Ascending aorta (tissue), 2 donors: ENCODE data around the gene DNAJC5. TPM values are rescaled to one million over a fixed set of nuclear protein-coding genes. Genes with fewer than 3 reads are reported as not detected.
"Not testable (repeated sequence)": the region's sequence is repeated elsewhere in the genome, so short reads cannot be mapped to it uniquely, and the experiment has no call there.

Source experiments
- DNase-seq, 2 donors: peaks; one replicate each; pipeline ENCODE4 v3.0.0-alpha.2; 2019; ENCODE audit warnings: low spot score in 2 of 2
- H3K27ac ChIP-seq, 2 donors: fragments of 200-600 bp; sonication (generic); one replicate each; pipeline ENCODE4 v1.5.1; 2016 to 2017; ENCODE audit warnings: mild to moderate bottlenecking in 1 of 2
- H3K27me3 ChIP-seq: fragments of 200-600 bp; sonication (generic); one replicate; pipeline ENCODE4 v1.5.1; 2017
- H3K36me3 ChIP-seq, 2 donors: fragments of 200-600 bp; sonication (generic); one replicate each; pipeline ENCODE4 v1.5.1; 2016
- H3K4me1 ChIP-seq, 2 donors: fragments of 200-600 bp; sonication (generic); one replicate each; pipeline ENCODE4 v1.5.1; 2016 to 2017; ENCODE audit warnings: mild to moderate bottlenecking in 1 of 2
- H3K4me3 ChIP-seq, 2 donors: fragments of 200-600 bp; sonication (generic); one replicate each; pipeline ENCODE4 v1.5.1; 2016 to 2017; ENCODE audit warnings: mild to moderate bottlenecking in 1 of 2
- H3K9me3 ChIP-seq, 2 donors: fragments of 200-600 bp; sonication (generic); one replicate each; pipeline ENCODE4 v1.5.1; 2016
- intact Hi-C: fragments of 100-400 bp; cut with DNase I; formaldehyde crosslinking; loops from one replicate; pipeline ENCODE4 v1.15.1; 2023
- total RNA-seq: library from RNA; depleted of rRNA; stranded (reverse); fragments of >200 nt; gene quantifications from one replicate; pipeline ENCODE4 v1.1.0, GENCODE V29; 2016
- TF ChIP-seq, protein P1 (sequence below), 3 experiments: fragments of 200-600 bp in 2 of 3; fragments of 450-650 bp in 1 of 3; sonication (generic) in 2 of 3; IDR thresholded peaks; one replicate each; pipeline ENCODE4 v1.5.1; 2016 to 2019; ENCODE audit warnings: antibody characterized with exemption in 3 of 3, mild to moderate bottlenecking in 1 of 3, moderate library complexity in 1 of 3

Gene DNAJC5
- total RNA-seq, 1 donor from 2014 or later: 42.9 TPM

DNA sequence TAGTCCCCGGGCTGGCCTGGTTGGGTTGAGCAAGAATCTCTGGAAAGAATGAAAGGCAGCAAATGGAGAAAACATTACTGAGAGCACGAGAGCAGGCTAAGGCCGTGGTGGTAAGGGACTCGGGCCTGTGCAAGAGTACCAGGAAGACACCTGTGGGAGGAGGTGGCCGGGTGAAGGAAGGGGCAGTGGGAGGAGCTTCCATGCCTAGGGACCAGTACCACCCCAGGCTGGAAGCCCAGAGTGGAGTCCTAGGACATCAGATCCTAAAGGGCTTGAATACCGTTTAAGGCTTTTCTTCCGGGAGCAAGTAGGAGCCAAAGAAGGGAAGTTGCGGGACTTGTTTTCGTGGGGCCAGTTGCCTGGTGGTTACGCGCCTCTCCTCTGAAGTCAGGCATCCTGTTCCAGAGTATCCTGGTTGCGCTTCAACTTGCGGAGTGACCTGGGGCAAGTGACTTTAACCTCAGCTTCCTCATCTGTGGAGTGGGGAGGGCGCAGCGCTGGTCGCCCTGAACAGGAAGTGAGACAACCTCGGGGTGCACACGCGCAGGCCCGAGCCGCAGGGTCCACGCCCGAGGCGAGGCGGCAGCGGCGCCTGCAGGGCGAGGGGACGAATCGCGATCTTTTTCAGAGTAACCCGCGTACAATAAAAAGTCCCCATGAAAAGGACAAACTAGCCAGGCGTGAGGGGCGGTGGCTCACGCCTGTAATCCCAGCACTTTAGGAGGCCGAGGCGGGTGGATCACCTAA, 31.0 kb upstream of the DNAJC5 start:
- intact Hi-C loops: loop anchor here (1.0 to 10.0 kb wide), 5 partner anchors 29 to 1069 kb away; partner anchors contain the start of gene MRGBP
- H3K4me3 ChIP-seq: peak overlapping the region; percentile 77 to 92
- H3K36me3 ChIP-seq: peaks cover 9 to 17% of the 10 kb centered on the region in 2 donors
- peak; percentile 74 to 92 for DNase-seq
- H3K27me3 ChIP-seq: no peaks in the 10 kb centered on the region
- peaks cover 0 to 23% of the 10 kb centered on the region in 2 donors for H3K4me1 ChIP-seq
- no peaks in the 10 kb centered on the region for H3K9me3 ChIP-seq
- peak overlapping the region; percentile 77 to 98 for H3K27ac ChIP-seq
- TF ChIP-seq, protein P1, sequence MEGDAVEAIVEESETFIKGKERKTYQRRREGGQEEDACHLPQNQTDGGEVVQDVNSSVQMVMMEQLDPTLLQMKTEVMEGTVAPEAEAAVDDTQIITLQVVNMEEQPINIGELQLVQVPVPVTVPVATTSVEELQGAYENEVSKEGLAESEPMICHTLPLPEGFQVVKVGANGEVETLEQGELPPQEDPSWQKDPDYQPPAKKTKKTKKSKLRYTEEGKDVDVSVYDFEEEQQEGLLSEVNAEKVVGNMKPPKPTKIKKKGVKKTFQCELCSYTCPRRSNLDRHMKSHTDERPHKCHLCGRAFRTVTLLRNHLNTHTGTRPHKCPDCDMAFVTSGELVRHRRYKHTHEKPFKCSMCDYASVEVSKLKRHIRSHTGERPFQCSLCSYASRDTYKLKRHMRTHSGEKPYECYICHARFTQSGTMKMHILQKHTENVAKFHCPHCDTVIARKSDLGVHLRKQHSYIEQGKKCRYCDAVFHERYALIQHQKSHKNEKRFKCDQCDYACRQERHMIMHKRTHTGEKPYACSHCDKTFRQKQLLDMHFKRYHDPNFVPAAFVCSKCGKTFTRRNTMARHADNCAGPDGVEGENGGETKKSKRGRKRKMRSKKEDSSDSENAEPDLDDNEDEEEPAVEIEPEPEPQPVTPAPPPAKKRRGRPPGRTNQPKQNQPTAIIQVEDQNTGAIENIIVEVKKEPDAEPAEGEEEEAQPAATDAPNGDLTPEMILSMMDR (IDR thresholded peaks at IDR 0.05): peak; percentile 74 to 83 (median 79)

DNA sequence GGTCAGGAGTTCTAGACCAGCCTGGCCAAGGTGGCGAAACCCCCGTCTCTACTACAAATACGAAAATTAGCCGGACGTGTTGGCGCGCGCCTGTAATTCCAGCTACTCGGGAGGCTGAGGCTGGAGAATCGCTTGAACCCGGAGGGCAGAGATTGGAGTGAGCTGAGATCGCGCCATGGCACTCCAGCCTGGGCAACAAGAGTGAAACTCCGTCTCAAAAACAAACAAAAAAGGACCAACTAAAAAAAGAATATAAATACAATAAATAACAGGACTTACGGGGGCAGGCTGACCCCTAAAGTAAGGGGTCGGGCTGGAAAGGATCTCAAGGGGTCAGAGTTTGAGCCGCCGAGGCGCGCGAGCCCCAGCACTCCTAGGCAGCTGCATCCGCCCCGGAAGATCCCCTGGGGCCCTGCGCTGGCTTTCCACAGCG, 30.4 kb upstream of the DNAJC5 start:
- TF ChIP-seq, protein P1 (IDR thresholded peaks at IDR 0.05): peak in 1 of 3 experiments; percentile 10
- Histone ChIP-seq H3K9me3 (no peaks in the 10 kb centered on the region), H3K4me3 (peak overlapping the region; percentile 77 to 92), H3K27ac (peak overlapping the region; percentile 77 to 98), H3K4me1 (peaks cover 0 to 22% of the 10 kb centered on the region in 2 donors), H3K27me3 (no peaks in the 10 kb centered on the region), H3K36me3 (peaks cover 14 to 23% of the 10 kb centered on the region in 2 donors)
- intact Hi-C loops: loop anchor here (1.0 to 10.0 kb wide), 5 partner anchors 29 to 1070 kb away; partner anchors contain the start of gene MRGBP
- no peak for DNase-seq

DNA sequence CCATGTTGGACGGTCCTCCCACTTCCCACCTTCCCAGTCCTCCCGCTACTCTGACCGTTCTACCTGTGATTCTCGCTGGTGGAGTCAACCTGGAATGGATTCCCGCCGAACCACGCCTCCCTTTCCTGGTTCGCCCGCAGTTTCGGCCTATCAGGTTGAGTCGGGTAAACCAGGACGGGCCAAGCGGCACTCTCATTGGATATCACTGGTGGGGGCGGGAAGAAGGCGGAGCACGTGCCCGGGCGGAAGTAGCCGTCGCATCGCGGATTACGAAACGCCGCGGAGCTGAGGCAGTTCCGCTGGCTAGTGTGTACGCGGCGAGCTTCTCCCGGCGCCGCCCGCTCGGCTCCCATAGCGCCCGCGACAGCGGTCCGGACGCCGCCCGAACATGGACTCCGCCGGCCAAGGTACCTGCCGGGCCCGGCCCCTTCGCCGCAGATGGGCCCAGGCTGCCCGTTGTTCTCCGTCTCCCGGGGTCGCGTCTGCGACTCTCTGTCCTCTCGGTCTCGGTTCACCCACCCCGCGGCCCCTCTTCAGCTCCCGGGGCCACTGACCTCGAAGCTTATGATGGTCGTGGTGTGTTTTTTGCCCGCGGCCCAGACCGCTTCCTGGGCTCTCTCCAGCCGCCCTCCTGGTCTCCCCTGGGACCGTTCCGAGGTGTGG, 29.8 kb upstream of the DNAJC5 start, which contains the start of gene TPD52L2:
TPD52L2 (plus strand) TSS at position 293 of the 663 bp plus-strand sequence; CDS start at position 389, 96 bp downstream.
- H3K4me1 ChIP-seq: peaks cover 0 to 22% of the 10 kb centered on the region in 2 donors
- peak; percentile 95 to 99 for DNase-seq
- intact Hi-C loops: loop anchor here (1.0 to 10.0 kb wide), 8 partner anchors 29 to 1070 kb away; partner anchors contain the start of genes GMEB2, MRGBP and ZBTB46
- H3K9me3 ChIP-seq: no peaks in the 10 kb centered on the region
- H3K27ac ChIP-seq: peak within 1 kb of the TSS; percentile 92 to 98
- TF ChIP-seq, protein P1 (IDR thresholded peaks at IDR 0.05): peak in 1 of 3 experiments; percentile 5
- H3K4me3 ChIP-seq: peak within 1 kb of the TSS; percentile 77 to 92
- peaks cover 20 to 29% of the 10 kb centered on the region in 2 donors for H3K36me3 ChIP-seq
- H3K27me3 ChIP-seq: no peaks in the 10 kb centered on the region

DNA sequence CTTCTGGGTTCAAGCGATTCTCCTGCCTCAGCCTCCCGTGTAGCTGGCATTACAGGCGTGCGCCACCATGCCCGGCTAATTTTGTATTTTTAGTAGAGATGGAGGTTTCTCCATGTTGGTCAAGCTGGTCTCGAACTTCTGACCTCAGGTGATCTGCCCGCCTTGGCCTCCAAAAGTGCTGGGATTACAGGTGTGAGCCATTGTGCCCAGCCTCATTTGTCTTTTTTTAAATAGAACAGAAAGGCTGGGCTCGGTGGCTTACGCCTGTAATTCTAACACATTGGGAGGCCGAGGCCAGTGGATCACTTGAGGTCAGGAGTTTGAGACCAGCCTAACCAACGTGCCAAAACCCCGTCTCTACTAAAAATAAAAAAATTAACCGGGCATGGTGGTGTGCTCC, 27.9 kb upstream of the DNAJC5 start:
- Histone ChIP-seq H3K4me1 (peaks cover 0 to 22% of the 10 kb centered on the region in 2 donors), H3K36me3 (peaks cover 37% of the 10 kb centered on the region in 2 donors)
- H3K27me3 ChIP-seq, H3K27ac ChIP-seq, DNase-seq, H3K9me3 ChIP-seq, H3K4me3 ChIP-seq: not testable (repeated sequence)
- intact Hi-C loops: loop anchor here (5.0 to 10.0 kb wide), 2 partner anchors 240 to 1072 kb away; partner anchors contain the start of genes GMEB2 and MRGBP

DNA sequence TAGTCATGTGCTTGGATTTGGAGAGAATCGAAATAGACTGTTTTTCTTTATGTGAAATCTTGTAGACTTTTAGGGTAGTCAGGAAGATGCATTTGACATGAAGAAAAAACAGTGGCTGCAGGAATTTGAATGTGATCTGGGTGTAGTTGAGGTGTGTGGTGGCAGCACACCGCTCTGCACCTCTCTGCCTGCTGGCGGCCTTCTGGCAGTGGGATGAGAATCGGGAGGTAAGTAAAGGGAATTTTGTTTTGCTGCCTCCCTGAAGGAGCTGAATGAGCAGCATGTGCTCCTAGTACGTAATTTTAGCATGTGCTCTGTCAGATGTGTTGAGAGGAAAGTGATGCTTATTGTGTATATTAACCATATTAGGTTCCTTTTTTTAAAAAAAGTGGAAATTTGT, 26.7 kb upstream of the DNAJC5 start:
- no peak overlapping the region for H3K27ac ChIP-seq
- no peaks in the 10 kb centered on the region for H3K27me3 ChIP-seq
- no peak overlapping the region for H3K4me3 ChIP-seq
- no peak for DNase-seq
- peaks cover 0 to 21% of the 10 kb centered on the region in 2 donors for H3K4me1 ChIP-seq
- H3K36me3 ChIP-seq: peaks cover 44% of the 10 kb centered on the region in 2 donors
- no peaks in the 10 kb centered on the region for H3K9me3 ChIP-seq
- intact Hi-C loops: loop anchor here (5.0 to 10.0 kb wide), 2 partner anchors 241 to 1073 kb away; partner anchors contain the start of genes GMEB2 and MRGBP
- TF ChIP-seq, protein P1 (IDR thresholded peaks at IDR 0.05): no peak
